ENCODE data around the gene CLIP3. TPM values are rescaled to one million over a fixed set of nuclear protein-coding genes. Genes with fewer than 3 reads are reported as not detected.
A peak's percentile ranks its signal among the peaks of the same experiment; 100 is the strongest.

CLIP3 gene
- polyA plus RNA-seq, 3 donors: 0.24 TPM; not detected in 2

- Histone ChIP-seq H3K4me2 (replicated peaks; ENCODE audit: extremely low read depth, low read length, poor library complexity, severe bottlenecking) (no peak overlapping the region), H3K36me3 (replicated peaks in 1 of 2; ENCODE audit: control insufficient read depth in 1 of 2, insufficient read depth in 2 of 2, low read length in 2 of 2) (peaks cover 11 to 25% of the 10 kb centered on the region in 2 donors), H3K27ac (ENCODE audit: low read depth in 1 of 2, low read length in 2 of 2) (no peak overlapping the region), H3K9ac (ENCODE audit: insufficient read depth, low read length, poor library complexity, severe bottlenecking) (peak overlapping the region; percentile 79), H3K9me3 (replicated peaks in 1 of 2; ENCODE audit: control insufficient read depth in 1 of 2, insufficient read depth in 1 of 2, low read length in 2 of 2) (no peaks in the 10 kb centered on the region), H2AFZ (ENCODE audit: insufficient read depth, low read depth, low read length, poor library complexity, severe bottlenecking) (no peak overlapping the region), H3K4me1 (ENCODE audit: control insufficient read depth in 1 of 2, insufficient read depth in 2 of 2, low read length in 2 of 2) (peaks cover 23 to 28% of the 10 kb centered on the region in 2 donors), H3K79me2 (ENCODE audit: insufficient read depth, low read length) (peaks cover 34% of the 10 kb centered on the region), H4K20me1 (ENCODE audit: insufficient read depth, low read length) (peaks cover 32% of the 10 kb centered on the region), H3K4me3 (replicated peaks in 1 of 3; ENCODE audit: low read depth in 2 of 3, low read length in 3 of 3) (peak overlapping the region in 1 of 3 experiments; percentile 85), H3K27me3 (ENCODE audit: control insufficient read depth in 2 of 2, insufficient read depth in 2 of 2, low read length in 2 of 2) (no peaks in the 10 kb centered on the region)
- Mint-ChIP-seq H3K27ac (peak overlapping the region in 1 of 7 donors; percentile 24), H3K27me3 (ENCODE audit: low read depth in 3 of 3) (peaks cover 3 to 4% (median 3%) of the 10 kb centered on the region in 3 donors), H3K4me1 (peaks cover 28% of the 10 kb centered on the region), H3K36me3 (peaks cover 13 to 28% of the 10 kb centered on the region in 2 donors), H3K9me3 (no peaks in the 10 kb centered on the region), H3K4me3 (no peak overlapping the region)
- WGBS (ENCODE audit: insufficient coverage): 98% methylated on average over 5 of the region's 8 CpGs
- TF ChIP-seq CTCF (IDR thresholded peaks at IDR 0.05): no peak
- intact Hi-C loops (cut with micrococcal nuclease): loop anchor here in 1 of 2 donors (5.0 kb wide), 1 partner anchor 56 kb away; the partner anchor contains the start of genes THAP8 and WDR62
- no peak for DNase-seq
Measured at GRCh38 chr19:35996777-35997176, 35.9 kb downstream of the CLIP3 start.

GRCh38 chr19:35995048-35995993, 37.4 kb downstream of the CLIP3 start, which contains the start of gene SDHAF1:
TSS of gene SDHAF1 (plus strand) at chr19:35995188. CDS start at chr19:35995275, 87 bp downstream.
- Mint-ChIP-seq H3K27ac (peak within 1 kb of the TSS; percentile 85 to 95 (median 87)), H3K27me3 (ENCODE audit: low read depth in 3 of 3) (peaks cover 2 to 4% (median 3%) of the 10 kb centered on the region in 3 donors), H3K4me3 (peak within 1 kb of the TSS; percentile 88 to 95), H3K4me1 (peaks cover 34% of the 10 kb centered on the region), H3K9me3 (peaks cover 0 to 3% (median 0%) of the 10 kb centered on the region in 7 donors), H3K36me3 (peaks cover 9 to 15% of the 10 kb centered on the region in 2 donors)
- H3K9ac ChIP-seq (ENCODE audit: insufficient read depth, low read length, poor library complexity, severe bottlenecking): peak within 1 kb of the TSS; percentile 79
- intact Hi-C loops (cut with micrococcal nuclease): loop anchor here in 1 of 2 donors (5.0 kb wide), 1 partner anchor 57 kb away; the partner anchor contains the start of genes THAP8 and WDR62
- no peaks in the 10 kb centered on the region for H3K27me3 ChIP-seq (ENCODE audit: control insufficient read depth in 2 of 2, insufficient read depth in 2 of 2, low read length in 2 of 2)
- no peaks in the 10 kb centered on the region for H3K9me3 ChIP-seq (replicated peaks in 1 of 2; ENCODE audit: control insufficient read depth in 1 of 2, insufficient read depth in 1 of 2, low read length in 2 of 2)
- peak; percentile 93 to 96 (median 94) for DNase-seq
- H3K79me2 ChIP-seq (ENCODE audit: insufficient read depth, low read length): peaks cover 34% of the 10 kb centered on the region
- peaks cover 28% of the 10 kb centered on the region for H4K20me1 ChIP-seq (ENCODE audit: insufficient read depth, low read length)
- under 1% methylated on average over 95 of the region's 97 CpGs for WGBS (ENCODE audit: insufficient coverage)
- H3K4me3 ChIP-seq (replicated peaks in 1 of 3; ENCODE audit: low read depth in 2 of 3, low read length in 3 of 3): peak within 1 kb of the TSS; percentile 52 to 85 (median 73)
- H2AFZ ChIP-seq (ENCODE audit: insufficient read depth, low read depth, low read length, poor library complexity, severe bottlenecking): peak within 1 kb of the TSS; percentile 94
- H3K36me3 ChIP-seq (replicated peaks in 1 of 2; ENCODE audit: control insufficient read depth in 1 of 2, insufficient read depth in 2 of 2, low read length in 2 of 2): peaks cover 8 to 16% of the 10 kb centered on the region in 2 donors
- H3K4me2 ChIP-seq (replicated peaks; ENCODE audit: extremely low read depth, low read length, poor library complexity, severe bottlenecking): peak within 1 kb of the TSS; percentile 91
- peak within 1 kb of the TSS; percentile 27 to 76 for H3K27ac ChIP-seq (ENCODE audit: low read depth in 1 of 2, low read length in 2 of 2)
- H3K4me1 ChIP-seq (ENCODE audit: control insufficient read depth in 1 of 2, insufficient read depth in 2 of 2, low read length in 2 of 2): peaks cover 27 to 28% of the 10 kb centered on the region in 2 donors
- TF ChIP-seq CTCF (IDR thresholded peaks at IDR 0.05): no peak

Data from CD14-positive monocyte (primary cell).